Trophoblast cell (in vitro differentiated cells and primary cell): ENCODE data around the gene ZNF846.
"Not testable (repeated sequence)": the region's sequence is repeated elsewhere in the genome, so short reads cannot be mapped to it uniquely, and the experiment has no call there.

Experiments
- DNase-seq, 2 donors: peaks; one replicate each; pipeline ENCODE4 v3.0.0-alpha.2; 2016
- H2AFZ ChIP-seq: 2 replicates; pipeline ENCODE4 v1.6.1; 2013; ENCODE audit warnings: low read length, moderate library complexity, mild to moderate bottlenecking; ENCODE audit not compliant: insufficient read depth, poor library complexity
- H2AK5ac ChIP-seq: 2 replicates; pipeline ENCODE4 v1.6.1; 2013; ENCODE audit warnings: mild to moderate bottlenecking, low read length
- H2BK120ac ChIP-seq: 2 replicates; pipeline ENCODE4 v1.6.1; 2013; ENCODE audit warnings: low read length, mild to moderate bottlenecking, moderate library complexity; ENCODE audit not compliant: insufficient read depth, poor library complexity
- H2BK12ac ChIP-seq: 2 replicates; pipeline ENCODE4 v1.6.1; 2013; ENCODE audit warnings: mild to moderate bottlenecking, low read length, moderate library complexity
- H2BK5ac ChIP-seq: 2 replicates; pipeline ENCODE4 v1.6.1; 2013; ENCODE audit warnings: low read length, low read depth, moderate library complexity, mild to moderate bottlenecking; ENCODE audit not compliant: poor library complexity
- H3K14ac ChIP-seq: 2 replicates; pipeline ENCODE4 v1.6.1; 2013; ENCODE audit warnings: mild to moderate bottlenecking, low read length
- H3K18ac ChIP-seq: 2 replicates; pipeline ENCODE4 v1.6.1; 2013; ENCODE audit warnings: mild to moderate bottlenecking, low read length
- H3K23ac ChIP-seq: 2 replicates; pipeline ENCODE4 v1.6.1; 2013; ENCODE audit warnings: low read length
- H3K27ac ChIP-seq: 2 replicates; pipeline ENCODE4 v1.5.1; 2013; ENCODE audit warnings: low read depth, mild to moderate bottlenecking, inconsistent platforms, low read length, moderate library complexity
- H3K27me3 ChIP-seq: 2 replicates; pipeline ENCODE4 v1.6.1; 2013; ENCODE audit warnings: inconsistent platforms, mild to moderate bottlenecking, low read length, moderate library complexity; ENCODE audit not compliant: insufficient read depth
- H3K36me3 ChIP-seq, 2 experiments: 1 replicate in 1 of 2; 2 replicates in 1 of 2; pipeline ENCODE4 v1.6.1; 2013; ENCODE audit warnings: low read length in 2 of 2, mild to moderate bottlenecking in 2 of 2, moderate library complexity in 1 of 2; ENCODE audit not compliant: insufficient read depth in 2 of 2, control insufficient read depth in 1 of 2
- H3K4ac ChIP-seq: 2 replicates; pipeline ENCODE4 v1.6.1; 2013; ENCODE audit warnings: low read depth, mild to moderate bottlenecking, low read length, moderate library complexity
- H3K4me1 ChIP-seq, 2 experiments: 1 replicate in 1 of 2; 2 replicates in 1 of 2; pipeline ENCODE4 v1.6.1; 2013; ENCODE audit warnings: low read length in 2 of 2, mild to moderate bottlenecking in 2 of 2, moderate library complexity in 1 of 2; ENCODE audit not compliant: insufficient read depth in 2 of 2, control insufficient read depth in 1 of 2
- H3K4me2 ChIP-seq: 2 replicates; pipeline ENCODE4 v1.6.1; 2013; ENCODE audit warnings: inconsistent platforms, mild to moderate bottlenecking, low read length, moderate library complexity
- H3K4me3 ChIP-seq: 2 replicates; pipeline ENCODE4 v1.5.1; 2013; ENCODE audit warnings: mild to moderate bottlenecking, low read depth, low read length, inconsistent platforms
- H3K79me1 ChIP-seq: one replicate; pipeline ENCODE4 v1.6.1; 2013; ENCODE audit warnings: low read length
- H3K79me2 ChIP-seq: 2 replicates; pipeline ENCODE4 v1.6.1; 2013; ENCODE audit warnings: low read length, mild to moderate bottlenecking; ENCODE audit not compliant: control insufficient read depth, insufficient read depth, poor library complexity
- H3K9ac ChIP-seq: 2 replicates; pipeline ENCODE4 v1.6.1; 2013; ENCODE audit warnings: mild to moderate bottlenecking, low read length
- H3K9me3 ChIP-seq: 2 replicates; pipeline ENCODE4 v1.6.1; 2013; ENCODE audit warnings: low read depth, mild to moderate bottlenecking, control low read depth, inconsistent platforms, low read length; ENCODE audit not compliant: insufficient read depth
- H4K12ac ChIP-seq: 2 replicates; pipeline ENCODE4 v1.6.1; 2013; ENCODE audit warnings: low read depth, mild to moderate bottlenecking, low read length, moderate library complexity
- H4K8ac ChIP-seq: 2 replicates; pipeline ENCODE4 v1.6.1; 2013; ENCODE audit warnings: low read depth, mild to moderate bottlenecking, low read length, moderate library complexity
- H4K91ac ChIP-seq: one replicate; pipeline ENCODE4 v1.6.1; 2013; ENCODE audit warnings: low read depth, mild to moderate bottlenecking, low read length, moderate library complexity
- WGBS: extraction: QIAGEN DNeasy Blood & Tissue Kit; methylation state at CpG from one replicate; pipeline ENCODE4 v1.1.7; 2013; ENCODE audit warnings: missing lambda C conversion rate; ENCODE audit not compliant: insufficient read length, insufficient coverage; ENCODE audit errors: extremely low coverage; 5-methylcytosine and 5-hydroxymethylcytosine counted together

ZNF846 gene

DNA sequence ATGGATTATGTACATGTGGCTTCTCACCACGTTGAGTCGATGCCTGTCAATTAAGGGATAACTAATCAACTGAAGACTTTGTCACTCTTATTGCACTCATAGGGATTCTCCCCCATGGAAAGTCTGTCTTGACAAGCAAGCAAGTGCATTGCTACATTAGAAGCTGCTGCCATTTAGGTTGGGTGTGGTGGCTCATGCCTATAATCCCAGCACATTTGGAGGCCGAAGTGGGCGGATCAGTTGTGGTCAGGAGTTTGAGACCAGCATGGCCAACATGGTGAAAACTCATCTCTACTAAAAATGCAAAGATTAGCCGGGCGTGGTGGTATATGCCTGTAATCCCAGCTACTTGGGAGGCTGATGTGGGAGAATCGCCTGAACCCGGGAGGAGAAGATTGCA is 18.3 kb upstream of the ZNF846 start:
- Histone ChIP-seq H3K23ac (no peak overlapping the region), H3K14ac (no peak overlapping the region), H3K4me2 (no peak overlapping the region), H2BK12ac (no peak overlapping the region), H3K9me3 (peaks cover 2% of the 10 kb centered on the region), H2BK5ac (no peak overlapping the region), H4K12ac (no peak overlapping the region), H3K79me1 (peaks cover 3% of the 10 kb centered on the region), H2AFZ (no peak overlapping the region), H3K27ac (no peak overlapping the region), H3K36me3 (no peaks in the 10 kb centered on the region), H3K4me1 (peaks cover 0 to 6% of the 10 kb centered on the region in 2 experiments), H3K4me3 (no peak overlapping the region), H3K79me2 (no peaks in the 10 kb centered on the region), H4K8ac (no peak overlapping the region), H2BK120ac (no peak overlapping the region), H3K27me3 (no peaks in the 10 kb centered on the region), H2AK5ac (no peak overlapping the region), H3K9ac (no peak overlapping the region), H4K91ac (no peak overlapping the region), H3K4ac (no peak overlapping the region), H3K18ac (no peak overlapping the region)
- DNase-seq, result no peak
- no CpG with 5 or more reads among the region's 8 CpGs for WGBS

DNA sequence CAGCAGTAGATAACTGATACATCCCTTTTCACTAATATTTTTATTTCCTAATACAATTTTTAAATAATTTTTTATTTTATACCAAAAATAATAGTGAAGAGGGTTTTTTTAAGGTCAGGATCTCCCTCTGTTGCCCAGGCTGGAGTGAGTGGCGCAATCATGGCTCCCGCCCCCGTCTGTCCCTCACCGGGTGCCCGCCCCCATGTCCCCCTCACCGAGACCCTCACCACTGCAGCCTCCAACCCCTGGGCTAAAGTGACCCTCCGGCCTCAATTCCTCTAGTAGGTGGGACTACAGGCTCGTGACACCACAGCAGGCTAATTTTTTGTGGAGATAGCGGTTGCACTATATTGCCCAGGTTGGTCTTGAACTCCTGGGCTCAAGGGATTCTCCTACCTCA is 17.8 kb upstream of the ZNF846 start:
- Histone ChIP-seq H3K79me2 (no peaks in the 10 kb centered on the region), H2AFZ (no peak overlapping the region), H3K27ac (no peak overlapping the region), H2BK12ac (no peak overlapping the region), H2BK120ac (no peak overlapping the region), H3K9me3 (peaks cover 2% of the 10 kb centered on the region), H3K9ac (no peak overlapping the region), H3K36me3 (no peaks in the 10 kb centered on the region), H3K4me1 (peaks cover 0 to 6% of the 10 kb centered on the region in 2 experiments), H2AK5ac (no peak overlapping the region), H3K18ac (no peak overlapping the region), H4K91ac (peak overlapping the region; percentile 21), H4K8ac (peak overlapping the region; percentile 43), H3K14ac (peak overlapping the region; percentile 26), H3K4me3 (no peak overlapping the region), H2BK5ac (no peak overlapping the region), H3K27me3 (no peaks in the 10 kb centered on the region), H3K23ac (no peak overlapping the region), H3K4me2 (peak overlapping the region; percentile 97), H3K4ac (no peak overlapping the region), H3K79me1 (peaks cover 3% of the 10 kb centered on the region), H4K12ac (no peak overlapping the region)
- DNase-seq, result no peak
- no CpG with 5 or more reads among the region's 9 CpGs for WGBS

DNA sequence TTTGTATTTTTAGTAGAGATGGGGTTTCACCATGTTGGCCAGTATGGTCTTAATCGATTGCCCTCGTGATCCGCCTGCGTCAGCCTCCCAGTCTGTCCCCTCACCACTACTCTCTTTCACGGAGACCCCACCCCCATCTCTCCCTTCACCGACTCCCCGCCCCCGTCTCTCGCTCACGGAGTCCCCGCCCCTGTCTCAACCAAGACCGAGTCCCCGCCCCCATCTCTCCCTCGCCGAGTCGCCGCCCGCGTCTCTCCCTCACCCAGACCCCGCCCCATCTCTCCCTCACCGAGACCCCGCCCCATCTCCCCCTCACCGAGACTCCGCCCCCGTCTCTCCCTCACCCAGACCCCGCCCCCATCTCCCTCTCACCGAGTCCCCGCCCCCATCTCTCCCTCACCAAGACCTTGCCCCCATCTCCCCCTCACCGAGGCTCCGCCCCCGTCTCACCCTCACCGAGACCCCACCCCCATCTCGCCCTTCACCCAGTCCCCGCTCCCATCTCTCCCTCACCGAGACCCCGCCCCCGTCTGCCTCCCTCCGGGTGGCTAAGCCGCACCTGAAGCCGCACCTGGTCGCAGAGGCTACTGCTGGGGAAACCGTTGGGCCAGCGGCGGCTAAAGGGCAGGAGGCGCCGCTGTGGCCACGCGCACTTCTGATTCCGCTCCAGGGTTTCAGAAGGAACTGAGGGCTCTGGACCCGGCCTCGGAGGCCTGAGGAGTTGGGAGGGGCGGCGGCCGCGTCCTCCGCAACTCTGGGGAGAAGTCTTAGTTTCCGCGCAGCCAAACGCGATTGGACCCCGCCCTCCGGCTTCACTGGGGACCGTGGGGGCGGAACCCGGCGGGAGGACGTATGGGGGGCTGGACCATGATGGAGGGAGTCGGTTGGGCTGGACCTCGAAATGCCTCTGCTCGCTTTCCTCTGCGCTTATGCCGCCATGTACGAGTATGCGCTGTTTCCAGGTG is 17.1 kb upstream of the ZNF846 start:
- Histone ChIP-seq H3K79me1 (peaks cover 3% of the 10 kb centered on the region), H3K79me2 (no peaks in the 10 kb centered on the region), H3K18ac (peak overlapping the region; percentile 88), H4K8ac (peak overlapping the region; percentile 83), H3K9me3 (peaks cover 2% of the 10 kb centered on the region), H4K12ac (no peak overlapping the region), H3K4ac (no peak overlapping the region), H3K27me3 (no peaks in the 10 kb centered on the region), H3K4me2 (peak overlapping the region; percentile 97), H2BK12ac (no peak overlapping the region), H3K27ac (peak overlapping the region; percentile 92), H3K23ac (no peak overlapping the region), H3K36me3 (no peaks in the 10 kb centered on the region), H3K4me1 (peaks cover 0 to 6% of the 10 kb centered on the region in 2 experiments), H3K4me3 (peak overlapping the region; percentile 77), H2AK5ac (no peak overlapping the region), H3K9ac (peak overlapping the region; percentile 87), H2BK5ac (peak overlapping the region; percentile 57), H4K91ac (peak overlapping the region; percentile 68), H2AFZ (peak overlapping the region; percentile 57), H2BK120ac (peak overlapping the region; percentile 62), H3K14ac (peak overlapping the region; percentile 43)
- no CpG with 5 or more reads among the region's 74 CpGs for WGBS
- peak; percentile 94 to 96 for DNase-seq

DNA sequence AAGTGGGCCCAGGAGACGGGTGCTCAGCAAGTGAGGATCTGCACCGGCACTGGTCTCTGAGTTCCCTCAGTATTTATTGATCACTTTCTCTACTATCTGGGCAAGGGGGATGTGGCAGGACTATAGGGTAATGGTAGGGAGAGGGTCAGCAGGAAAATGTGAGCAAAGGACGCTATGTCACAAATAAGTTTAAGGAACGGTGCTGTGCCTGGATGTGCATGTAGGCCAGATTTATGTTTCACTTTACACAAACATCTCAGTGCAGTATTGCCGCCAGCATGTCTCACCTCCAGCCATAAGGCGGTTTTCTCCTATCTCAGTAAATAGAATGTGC is 15.6 kb upstream of the ZNF846 start:
- not testable (repeated sequence) for H2AK5ac ChIP-seq, H3K4ac ChIP-seq, H3K4me2 ChIP-seq, H3K27ac ChIP-seq, H3K18ac ChIP-seq, H4K91ac ChIP-seq, H2AFZ ChIP-seq, H3K23ac ChIP-seq, H2BK120ac ChIP-seq, H3K9me3 ChIP-seq, H3K79me1 ChIP-seq, H3K4me1 ChIP-seq, H2BK12ac ChIP-seq, H3K27me3 ChIP-seq, H3K14ac ChIP-seq, H4K12ac ChIP-seq, H3K79me2 ChIP-seq, H3K36me3 ChIP-seq, H3K4me3 ChIP-seq, H3K9ac ChIP-seq, H2BK5ac ChIP-seq, H4K8ac ChIP-seq
- WGBS, result no CpG with 5 or more reads among the region's 6 CpGs
- peak in 1 of 2 donors; percentile 16 for DNase-seq
